ENCODE results near the gene NSF.
"Not testable (repeated sequence)": the region's sequence is repeated elsewhere in the genome, so short reads cannot be mapped to it uniquely, and the experiment has no call there.

Gene NSF

GRCh38 chr17:46624726-46625125 is 34.3 kb downstream of the NSF start:
- DNase-seq; in situ Hi-C loops (cut with MboI; ENCODE audit: low pct_unique_long_range_greater_than_20kb, low sequenced_read_pairs): not testable (repeated sequence)

GRCh38 chr17:46627452-46627851 is 37.0 kb downstream of the NSF start:
- DNase-seq; in situ Hi-C loops (cut with MboI; ENCODE audit: low pct_unique_long_range_greater_than_20kb, low sequenced_read_pairs): not testable (repeated sequence)

- DNase-seq; in situ Hi-C loops (cut with MboI; ENCODE audit: low pct_unique_long_range_greater_than_20kb, low sequenced_read_pairs): not testable (repeated sequence)
Measured at GRCh38 chr17:46628753-46629436, 38.4 kb downstream of the NSF start.

GRCh38 chr17:46632146-46632545 is 41.7 kb downstream of the NSF start:
- in situ Hi-C loops (cut with MboI; ENCODE audit: low pct_unique_long_range_greater_than_20kb, low sequenced_read_pairs); DNase-seq: not testable (repeated sequence)

- in situ Hi-C loops (cut with MboI; ENCODE audit: low pct_unique_long_range_greater_than_20kb, low sequenced_read_pairs); DNase-seq: not testable (repeated sequence)
Measured at GRCh38 chr17:46634844-46635243, 44.4 kb downstream of the NSF start.

GRCh38 chr17:46641861-46642656 is 51.6 kb downstream of the NSF start:
- DNase-seq; in situ Hi-C loops (cut with MboI; ENCODE audit: low pct_unique_long_range_greater_than_20kb, low sequenced_read_pairs): not testable (repeated sequence)

GRCh38 chr17:46647251-46647650 is 56.8 kb downstream of the NSF start:
- in situ Hi-C loops (cut with MboI; ENCODE audit: low pct_unique_long_range_greater_than_20kb, low sequenced_read_pairs); DNase-seq: not testable (repeated sequence)

- in situ Hi-C loops (cut with MboI; ENCODE audit: low pct_unique_long_range_greater_than_20kb, low sequenced_read_pairs); DNase-seq: not testable (repeated sequence)
Measured at GRCh38 chr17:46647688-46648278, 57.3 kb downstream of the NSF start.

GRCh38 chr17:46649246-46649645 is 58.8 kb downstream of the NSF start:
- in situ Hi-C loops (cut with MboI; ENCODE audit: low pct_unique_long_range_greater_than_20kb, low sequenced_read_pairs); DNase-seq: not testable (repeated sequence)

- DNase-seq; in situ Hi-C loops (cut with MboI; ENCODE audit: low pct_unique_long_range_greater_than_20kb, low sequenced_read_pairs): not testable (repeated sequence)
Measured at GRCh38 chr17:46652024-46652643, 61.7 kb downstream of the NSF start.

- DNase-seq; in situ Hi-C loops (cut with MboI; ENCODE audit: low pct_unique_long_range_greater_than_20kb, low sequenced_read_pairs): not testable (repeated sequence)
Measured at GRCh38 chr17:46658235-46658634, 67.8 kb downstream of the NSF start.

- in situ Hi-C loops (cut with MboI; ENCODE audit: low pct_unique_long_range_greater_than_20kb, low sequenced_read_pairs); DNase-seq: not testable (repeated sequence)
Measured at GRCh38 chr17:46659702-46660101, 69.2 kb downstream of the NSF start.

GRCh38 chr17:46663123-46663522 is 72.7 kb downstream of the NSF start:
- in situ Hi-C loops (cut with MboI; ENCODE audit: low pct_unique_long_range_greater_than_20kb, low sequenced_read_pairs); DNase-seq: not testable (repeated sequence)

GRCh38 chr17:46663552-46663951 is 73.1 kb downstream of the NSF start:
- DNase-seq; in situ Hi-C loops (cut with MboI; ENCODE audit: low pct_unique_long_range_greater_than_20kb, low sequenced_read_pairs): not testable (repeated sequence)

- DNase-seq; in situ Hi-C loops (cut with MboI; ENCODE audit: low pct_unique_long_range_greater_than_20kb, low sequenced_read_pairs): not testable (repeated sequence)
Measured at GRCh38 chr17:46665969-46666368, 75.5 kb downstream of the NSF start.

GRCh38 chr17:46670789-46671188 is 80.3 kb downstream of the NSF start:
- DNase-seq; in situ Hi-C loops (cut with MboI; ENCODE audit: low pct_unique_long_range_greater_than_20kb, low sequenced_read_pairs): not testable (repeated sequence)

- in situ Hi-C loops (cut with MboI; ENCODE audit: low pct_unique_long_range_greater_than_20kb, low sequenced_read_pairs); DNase-seq: not testable (repeated sequence)
Measured at GRCh38 chr17:46672777-46673176, 82.3 kb downstream of the NSF start.

GRCh38 chr17:46677819-46678218 is 87.3 kb downstream of the NSF start:
- in situ Hi-C loops (cut with MboI; ENCODE audit: low pct_unique_long_range_greater_than_20kb, low sequenced_read_pairs); DNase-seq: not testable (repeated sequence)

- DNase-seq; in situ Hi-C loops (cut with MboI; ENCODE audit: low pct_unique_long_range_greater_than_20kb, low sequenced_read_pairs): not testable (repeated sequence)
Measured at GRCh38 chr17:46683653-46684052, 93.2 kb downstream of the NSF start.
